ENCODE results near the gene CDC34.
"Not testable (repeated sequence)": the region's sequence is repeated elsewhere in the genome, so short reads cannot be mapped to it uniquely, and the experiment has no call there.

CDC34 gene

GRCh38 chr19:580274-580835 lies 48.8 kb downstream of the CDC34 start:
- no peak overlapping the region for H3K4me3 ChIP-seq (ENCODE audit: low read depth, low read length)
- no peak for TF ChIP-seq CTCF (IDR thresholded peaks at IDR 0.05; ENCODE audit: low read depth, low read length)

DNA sequence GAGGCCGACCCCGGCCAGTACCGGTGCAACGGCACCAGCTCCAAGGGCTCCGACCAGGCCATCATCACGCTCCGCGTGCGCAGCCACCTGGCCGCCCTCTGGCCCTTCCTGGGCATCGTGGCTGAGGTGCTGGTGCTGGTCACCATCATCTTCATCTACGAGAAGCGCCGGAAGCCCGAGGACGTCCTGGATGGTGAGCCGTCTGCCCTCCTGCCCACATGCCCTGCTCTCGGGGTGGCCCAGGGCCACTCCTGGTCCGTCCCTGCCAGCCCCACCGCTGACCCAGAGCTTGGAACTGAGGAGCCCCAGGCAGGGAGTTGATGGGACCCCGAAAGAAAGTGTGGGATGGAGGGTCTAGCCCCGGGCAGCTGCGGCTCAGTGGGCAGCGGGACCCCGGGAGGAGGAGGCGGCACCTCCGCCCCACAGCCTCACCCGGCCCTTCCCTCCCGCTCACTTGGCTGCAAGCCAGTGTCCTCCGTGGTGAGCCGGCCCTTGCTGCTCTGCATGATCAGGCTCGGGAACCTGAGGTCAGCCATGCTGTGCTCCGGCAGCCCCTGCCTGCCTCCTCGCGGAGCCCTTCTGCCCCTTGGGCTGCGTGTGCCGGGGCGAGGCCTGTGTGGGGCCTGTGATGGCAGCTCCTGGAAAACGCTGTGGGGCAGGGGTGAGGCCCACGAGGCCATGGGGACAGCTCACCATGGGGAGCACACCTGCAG lies 50.0 kb downstream of the CDC34 start:
- no peak for TF ChIP-seq CTCF (IDR thresholded peaks at IDR 0.05; ENCODE audit: low read depth, low read length)
- H3K4me3 ChIP-seq (ENCODE audit: low read depth, low read length), result no peak overlapping the region

DNA sequence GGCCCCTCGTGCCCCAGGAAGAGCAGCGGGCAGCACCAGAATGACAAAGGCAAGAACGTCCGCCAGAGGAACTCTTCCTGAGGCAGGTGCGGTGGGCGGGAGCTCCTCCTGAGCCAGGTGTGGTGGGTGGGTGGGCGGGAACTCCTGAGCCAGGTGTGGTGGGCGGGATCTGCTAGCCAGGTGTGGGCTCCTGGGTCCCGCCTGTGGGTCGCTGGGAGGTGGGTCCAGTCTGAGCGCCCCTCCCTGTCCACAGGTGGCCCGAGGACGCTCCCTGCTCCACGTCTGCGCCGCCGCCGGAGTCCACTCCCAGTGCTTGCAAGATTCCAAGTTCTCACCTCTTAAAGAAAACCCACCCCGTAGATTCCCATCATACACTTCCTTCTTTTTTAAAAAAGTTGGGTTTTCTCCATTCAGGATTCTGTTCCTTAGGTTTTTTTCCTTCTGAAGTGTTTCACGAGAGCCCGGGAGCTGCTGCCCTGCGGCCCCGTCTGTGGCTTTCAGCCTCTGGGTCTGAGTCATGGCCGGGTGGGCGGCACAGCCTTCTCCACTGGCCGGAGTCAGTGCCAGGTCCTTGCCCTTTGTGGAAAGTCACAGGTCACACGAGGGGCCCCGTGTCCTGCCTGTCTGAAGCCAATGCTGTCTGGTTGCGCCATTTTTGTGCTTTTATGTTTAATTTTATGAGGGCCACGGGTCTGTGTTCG lies 51.1 kb downstream of the CDC34 start:
- no peak for TF ChIP-seq CTCF (IDR thresholded peaks at IDR 0.05; ENCODE audit: low read depth, low read length)
- no peak overlapping the region for H3K4me3 ChIP-seq (ENCODE audit: low read depth, low read length)

- no peak overlapping the region for H3K4me3 ChIP-seq (ENCODE audit: low read depth, low read length)
- TF ChIP-seq CTCF (IDR thresholded peaks at IDR 0.05; ENCODE audit: low read depth, low read length), result no peak
These were observed 51.8 kb downstream of the CDC34 start for GRCh38 chr19:583198-583967.

DNA sequence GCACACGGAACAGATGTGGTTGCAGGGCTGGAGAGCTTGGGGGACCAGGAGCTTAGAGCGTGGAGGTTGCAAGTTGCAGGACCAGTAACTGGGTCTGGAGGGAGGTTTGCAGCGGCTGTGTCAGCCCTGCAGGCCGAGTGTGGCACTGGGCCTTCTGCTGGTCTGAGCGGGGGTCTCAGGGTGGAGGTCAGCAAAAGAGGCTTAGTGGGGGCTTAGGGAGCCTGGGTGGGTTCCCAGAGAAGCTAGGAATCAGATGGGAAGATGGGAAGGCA lies 52.3 kb downstream of the CDC34 start:
- TF ChIP-seq CTCF (IDR thresholded peaks at IDR 0.05; ENCODE audit: low read depth, low read length), result no peak
- no peak overlapping the region for H3K4me3 ChIP-seq (ENCODE audit: low read depth, low read length)

DNA sequence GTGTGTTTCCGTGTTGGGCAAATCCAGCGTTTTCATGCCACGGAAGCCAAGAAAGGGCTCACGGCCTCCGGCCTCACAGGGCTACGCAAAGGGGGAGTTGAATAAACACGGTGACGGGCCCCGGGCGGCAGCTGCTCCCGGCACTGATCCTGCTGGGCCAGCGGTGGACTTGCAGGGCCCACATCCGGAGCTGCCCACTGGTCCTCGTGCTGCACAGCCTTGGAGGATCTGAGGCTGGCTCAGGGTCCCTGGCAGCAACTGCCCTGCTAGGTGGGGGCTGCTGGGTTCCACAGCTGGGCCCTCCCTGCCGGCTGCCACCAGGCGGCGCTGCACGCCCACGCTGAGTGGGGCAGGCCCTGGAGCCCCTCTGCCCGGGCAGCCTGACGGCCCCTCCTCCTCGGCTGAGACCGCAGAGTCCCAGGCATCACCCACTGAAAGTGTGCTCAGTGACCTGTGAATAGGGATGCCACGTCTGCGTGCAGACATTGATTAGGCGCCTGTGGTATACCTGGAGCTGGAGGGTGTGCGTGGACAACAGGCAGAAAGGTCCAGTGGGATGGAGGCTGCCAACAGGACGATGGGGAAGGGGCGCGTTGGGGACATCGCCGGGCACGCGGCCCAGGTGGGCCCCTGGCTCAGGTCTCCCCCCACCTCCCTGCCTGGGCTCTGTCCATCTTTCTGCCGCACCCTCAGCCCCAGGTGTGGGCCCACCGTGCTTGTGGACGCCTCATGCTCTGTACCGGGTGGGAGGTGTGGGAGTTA lies 52.9 kb downstream of the CDC34 start:
- peak; percentile 97 for TF ChIP-seq CTCF (IDR thresholded peaks at IDR 0.05; ENCODE audit: low read depth, low read length)
- H3K4me3 ChIP-seq (ENCODE audit: low read depth, low read length), result no peak overlapping the region

DNA sequence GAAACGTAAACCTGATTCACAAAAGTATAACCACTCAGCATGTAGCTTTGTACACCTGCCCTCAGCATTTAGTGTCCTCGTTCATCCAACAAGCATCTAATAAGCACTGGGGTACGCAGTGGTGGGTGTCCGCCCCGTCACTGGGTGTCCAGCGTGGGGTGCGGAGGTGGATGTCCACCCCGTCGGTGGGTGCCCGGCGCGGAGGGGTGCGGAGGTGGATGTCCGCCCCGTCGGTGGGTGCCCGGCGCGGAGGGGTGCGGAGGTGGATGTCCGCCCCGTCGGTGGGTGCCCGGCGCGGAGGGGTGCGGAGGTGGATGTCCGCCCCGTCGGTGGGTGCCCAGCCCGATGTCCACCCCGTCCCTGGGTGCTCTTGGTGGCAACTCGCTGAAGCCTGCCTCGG lies 53.6 kb downstream of the CDC34 start:
- not testable (repeated sequence) for H3K4me3 ChIP-seq (ENCODE audit: low read depth, low read length)
